ENCODE data around the gene CNTNAP2. TPM values are rescaled to one million over a fixed set of nuclear protein-coding genes. Genes with fewer than 3 reads are reported as not detected.

CNTNAP2 gene
- total and polyA plus RNA-seq, 7 experiments from 2014 or later = 0.02 to 0.48 (median 0.24) TPM; not detected in 2

- H3K27me3 Mint-ChIP-seq = no peaks in the 10 kb centered on the region
- DNase-seq (no peak), ATAC-seq (no peak)
- no peaks in the 10 kb centered on the region for H3K4me1 Mint-ChIP-seq
- no peak overlapping the region for H3K27ac ChIP-seq (ENCODE audit: low read depth, low read length)
- H3K27ac Mint-ChIP-seq = no peak overlapping the region
- no peaks in the 10 kb centered on the region for H3K36me3 ChIP-seq (ENCODE audit: control insufficient read depth in 2 of 3, insufficient read depth in 3 of 3, low read length in 3 of 3)
- H3K4me3 Mint-ChIP-seq = no peak overlapping the region
- H3K4me1 ChIP-seq (ENCODE audit: control insufficient read depth in 2 of 2, insufficient read depth in 2 of 2, low read length in 2 of 2) = no peaks in the 10 kb centered on the region
- H3K36me3 Mint-ChIP-seq = no peaks in the 10 kb centered on the region
- H3K27me3 ChIP-seq (ENCODE audit: control insufficient read depth in 2 of 2, insufficient read depth in 2 of 2, low read length in 2 of 2) = no peaks in the 10 kb centered on the region
- H3K4me3 ChIP-seq (ENCODE audit: low read length) = no peak overlapping the region
- ChIA-PET POLR2A (no interaction called here), CTCF (no interaction called here)
- H3K9me3 ChIP-seq (ENCODE audit: control insufficient read depth in 2 of 3, low read length in 3 of 3) = no peaks in the 10 kb centered on the region
- peaks cover 0 to 6% (median 0%) of the 10 kb centered on the region in 11 donors for H3K9me3 Mint-ChIP-seq
- intact Hi-C loops (cut with micrococcal nuclease) = no loop called here
Measured at GRCh38 chr7:146138926-146139325, 22.3 kb downstream of the CNTNAP2 start.

GRCh38 chr7:146146831-146147486, 30.4 kb downstream of the CNTNAP2 start:
- Histone ChIP-seq H3K9me3 (ENCODE audit: control insufficient read depth in 2 of 3, low read length in 3 of 3) (no peaks in the 10 kb centered on the region), H3K4me1 (ENCODE audit: control insufficient read depth in 2 of 2, insufficient read depth in 2 of 2, low read length in 2 of 2) (no peaks in the 10 kb centered on the region), H3K36me3 (ENCODE audit: control insufficient read depth in 2 of 3, insufficient read depth in 3 of 3, low read length in 3 of 3) (no peaks in the 10 kb centered on the region), H3K4me3 (ENCODE audit: low read length) (no peak overlapping the region), H3K27me3 (ENCODE audit: control insufficient read depth in 2 of 2, insufficient read depth in 2 of 2, low read length in 2 of 2) (no peaks in the 10 kb centered on the region), H3K27ac (ENCODE audit: low read depth, low read length) (no peak overlapping the region)
- H3K4me3 Mint-ChIP-seq = no peak overlapping the region
- peaks cover 0 to 12% (median 0%) of the 10 kb centered on the region in 11 donors for H3K9me3 Mint-ChIP-seq
- ChIA-PET POLR2A (no interaction called here), CTCF (no interaction called here)
- no peaks in the 10 kb centered on the region for H3K4me1 Mint-ChIP-seq
- no peak for ATAC-seq
- no peaks in the 10 kb centered on the region for H3K36me3 Mint-ChIP-seq
- H3K27me3 Mint-ChIP-seq = no peaks in the 10 kb centered on the region
- intact Hi-C loops (cut with micrococcal nuclease) = no loop called here
- no peak overlapping the region for H3K27ac Mint-ChIP-seq
- no peak for DNase-seq

GRCh38 chr7:146150153-146150552, 33.6 kb downstream of the CNTNAP2 start:
- CTCF ChIA-PET = no interaction called here
- H3K4me3 ChIP-seq (ENCODE audit: low read length) = no peak overlapping the region
- peaks cover 0 to 16% (median 1%) of the 10 kb centered on the region in 11 donors for H3K9me3 Mint-ChIP-seq
- intact Hi-C loops (cut with micrococcal nuclease) = no loop called here
- no peak overlapping the region for H3K27ac Mint-ChIP-seq
- no peaks in the 10 kb centered on the region for H3K9me3 ChIP-seq (ENCODE audit: control insufficient read depth in 2 of 3, low read length in 3 of 3)
- no peak overlapping the region for H3K4me3 Mint-ChIP-seq
- no peaks in the 10 kb centered on the region for H3K36me3 Mint-ChIP-seq
- H3K27ac ChIP-seq (ENCODE audit: low read depth, low read length) = no peak overlapping the region
- no peaks in the 10 kb centered on the region for H3K27me3 ChIP-seq (ENCODE audit: control insufficient read depth in 2 of 2, insufficient read depth in 2 of 2, low read length in 2 of 2)
- ATAC-seq (no peak), DNase-seq (no peak)
- POLR2A ChIA-PET = no interaction called here
- H3K36me3 ChIP-seq (ENCODE audit: control insufficient read depth in 2 of 3, insufficient read depth in 3 of 3, low read length in 3 of 3) = no peaks in the 10 kb centered on the region
- H3K4me1 Mint-ChIP-seq = no peaks in the 10 kb centered on the region
- H3K27me3 Mint-ChIP-seq = no peaks in the 10 kb centered on the region
- no peaks in the 10 kb centered on the region for H3K4me1 ChIP-seq (ENCODE audit: control insufficient read depth in 2 of 2, insufficient read depth in 2 of 2, low read length in 2 of 2)

GRCh38 chr7:146172112-146172511, 55.5 kb downstream of the CNTNAP2 start:
- ChIA-PET CTCF (no interaction called here), POLR2A (no interaction called here)
- DNase-seq = no peak
- Histone ChIP-seq H3K27me3 (ENCODE audit: control insufficient read depth in 2 of 2, insufficient read depth in 2 of 2, low read length in 2 of 2) (no peaks in the 10 kb centered on the region), H3K36me3 (ENCODE audit: control insufficient read depth in 2 of 3, insufficient read depth in 3 of 3, low read length in 3 of 3) (no peaks in the 10 kb centered on the region), H3K4me3 (ENCODE audit: low read length) (no peak overlapping the region), H3K9me3 (ENCODE audit: control insufficient read depth in 2 of 3, low read length in 3 of 3) (no peaks in the 10 kb centered on the region), H3K4me1 (ENCODE audit: control insufficient read depth in 2 of 2, insufficient read depth in 2 of 2, low read length in 2 of 2) (no peaks in the 10 kb centered on the region), H3K27ac (ENCODE audit: low read depth, low read length) (no peak overlapping the region)
- no peak overlapping the region for H3K27ac Mint-ChIP-seq
- no peaks in the 10 kb centered on the region for H3K36me3 Mint-ChIP-seq
- no peak for ATAC-seq
- H3K27me3 Mint-ChIP-seq = no peaks in the 10 kb centered on the region
- H3K9me3 Mint-ChIP-seq = peaks cover 0 to 14% (median 5%) of the 10 kb centered on the region in 11 donors
- intact Hi-C loops (cut with micrococcal nuclease) = no loop called here
- no peaks in the 10 kb centered on the region for H3K4me1 Mint-ChIP-seq
- H3K4me3 Mint-ChIP-seq = no peak overlapping the region

GRCh38 chr7:146175716-146176115, 59.1 kb downstream of the CNTNAP2 start:
- CTCF ChIA-PET = no interaction called here

GRCh38 chr7:146176860-146177259, 60.3 kb downstream of the CNTNAP2 start:
- no peak overlapping the region for H3K4me3 ChIP-seq (ENCODE audit: low read length)
- intact Hi-C loops (cut with micrococcal nuclease) = no loop called here

More at GRCh38 chr7:146175716-146176115, 59.1 kb downstream of the CNTNAP2 start:
- no peaks in the 10 kb centered on the region for H3K27me3 ChIP-seq (ENCODE audit: control insufficient read depth in 2 of 2, insufficient read depth in 2 of 2, low read length in 2 of 2)
- no peaks in the 10 kb centered on the region for H3K36me3 ChIP-seq (ENCODE audit: control insufficient read depth in 2 of 3, insufficient read depth in 3 of 3, low read length in 3 of 3)
- DNase-seq (no peak), ATAC-seq (no peak)
- Mint-ChIP-seq H3K27me3 (no peaks in the 10 kb centered on the region), H3K36me3 (no peaks in the 10 kb centered on the region), H3K9me3 (peaks cover 0 to 7% (median 0%) of the 10 kb centered on the region in 11 donors), H3K27ac (no peak overlapping the region), H3K4me3 (no peak overlapping the region), H3K4me1 (no peaks in the 10 kb centered on the region)
- H3K4me1 ChIP-seq (ENCODE audit: control insufficient read depth in 2 of 2, insufficient read depth in 2 of 2, low read length in 2 of 2) = no peaks in the 10 kb centered on the region
- H3K4me3 ChIP-seq (ENCODE audit: low read length) = no peak overlapping the region
- intact Hi-C loops (cut with micrococcal nuclease) = no loop called here
- H3K9me3 ChIP-seq (ENCODE audit: control insufficient read depth in 2 of 3, low read length in 3 of 3) = no peaks in the 10 kb centered on the region
- H3K27ac ChIP-seq (ENCODE audit: low read depth, low read length) = no peak overlapping the region
- POLR2A ChIA-PET = no interaction called here

GRCh38 chr7:146177301-146177700, 60.7 kb downstream of the CNTNAP2 start:
- H3K4me3 ChIP-seq (ENCODE audit: low read length) = no peak overlapping the region
- Mint-ChIP-seq H3K27ac (no peak overlapping the region), H3K9me3 (peaks cover 0 to 7% (median 0%) of the 10 kb centered on the region in 11 donors), H3K27me3 (no peaks in the 10 kb centered on the region), H3K36me3 (no peaks in the 10 kb centered on the region), H3K4me1 (no peaks in the 10 kb centered on the region), H3K4me3 (no peak overlapping the region)
- intact Hi-C loops (cut with micrococcal nuclease) = no loop called here
- ATAC-seq (no peak), DNase-seq (no peak)
- no peaks in the 10 kb centered on the region for H3K36me3 ChIP-seq (ENCODE audit: control insufficient read depth in 2 of 3, insufficient read depth in 3 of 3, low read length in 3 of 3)
- POLR2A ChIA-PET = no interaction called here
- CTCF ChIA-PET = no interaction called here
- H3K9me3 ChIP-seq (ENCODE audit: control insufficient read depth in 2 of 3, low read length in 3 of 3) = no peaks in the 10 kb centered on the region
- H3K4me1 ChIP-seq (ENCODE audit: control insufficient read depth in 2 of 2, insufficient read depth in 2 of 2, low read length in 2 of 2) = no peaks in the 10 kb centered on the region
- H3K27ac ChIP-seq (ENCODE audit: low read depth, low read length) = no peak overlapping the region
- H3K27me3 ChIP-seq (ENCODE audit: control insufficient read depth in 2 of 2, insufficient read depth in 2 of 2, low read length in 2 of 2) = no peaks in the 10 kb centered on the region

More at GRCh38 chr7:146176860-146177259, 60.3 kb downstream of the CNTNAP2 start:
- no peak overlapping the region for H3K27ac ChIP-seq (ENCODE audit: low read depth, low read length)
- ATAC-seq (no peak), DNase-seq (no peak)
- no peaks in the 10 kb centered on the region for H3K4me1 ChIP-seq (ENCODE audit: control insufficient read depth in 2 of 2, insufficient read depth in 2 of 2, low read length in 2 of 2)
- no peaks in the 10 kb centered on the region for H3K36me3 ChIP-seq (ENCODE audit: control insufficient read depth in 2 of 3, insufficient read depth in 3 of 3, low read length in 3 of 3)
- POLR2A ChIA-PET = no interaction called here
- H3K9me3 Mint-ChIP-seq = peaks cover 0 to 7% (median 0%) of the 10 kb centered on the region in 11 donors
- H3K27me3 Mint-ChIP-seq = no peaks in the 10 kb centered on the region
- no peaks in the 10 kb centered on the region for H3K4me1 Mint-ChIP-seq
- no peak overlapping the region for H3K4me3 Mint-ChIP-seq
- CTCF ChIA-PET = no interaction called here
- no peaks in the 10 kb centered on the region for H3K36me3 Mint-ChIP-seq
- no peak overlapping the region for H3K27ac Mint-ChIP-seq
- H3K9me3 ChIP-seq (ENCODE audit: control insufficient read depth in 2 of 3, low read length in 3 of 3) = no peaks in the 10 kb centered on the region
- no peaks in the 10 kb centered on the region for H3K27me3 ChIP-seq (ENCODE audit: control insufficient read depth in 2 of 2, insufficient read depth in 2 of 2, low read length in 2 of 2)
